PFSK-1 (cell line): ENCODE results near the gene ADTRP.

Experiments
- FOXP2 ChIP-seq: optimal IDR thresholded peaks from 2 replicates; pipeline ENCODE3; 2011; ENCODE audit warnings: borderline replicate concordance, control low read depth, inconsistent platforms; ENCODE audit not compliant: insufficient read depth; ENCODE audit errors: extremely low read length, extremely low read depth
- POLR2AphosphoS5 ChIP-seq: IDR thresholded peaks from 2 replicates; pipeline ENCODE4 v1.6.1; 2012; ENCODE audit warnings: low read depth, mild to moderate bottlenecking, control low read depth, low read length, moderate library complexity
- SIN3A ChIP-seq: IDR thresholded peaks from 2 replicates; pipeline ENCODE4 v1.6.1; 2012; ENCODE audit warnings: mild to moderate bottlenecking, low read length, moderate library complexity, borderline replicate concordance; ENCODE audit not compliant: insufficient read depth
- TAF1 ChIP-seq: IDR thresholded peaks from 2 replicates; pipeline ENCODE4 v1.6.1; 2012; ENCODE audit warnings: low read length, control low read depth, borderline replicate concordance; ENCODE audit not compliant: insufficient read depth
- TF ChIP-seq, protein P1 (sequence below), 2 experiments: IDR thresholded peaks; 2 replicates each; pipeline versions ENCODE4 v1.6.1 to v1.8.0; 2011 to 2012; ENCODE audit warnings: low read depth in 2 of 2, low read length in 2 of 2, control low read depth in 1 of 2, inconsistent platforms in 1 of 2, mild to moderate bottlenecking in 1 of 2, moderate library complexity in 1 of 2; ENCODE audit not compliant: insufficient read depth in 1 of 2

GRCh38 chr6:11761744-11762620 lies 16.6 kb downstream of the ADTRP start:
- TF ChIP-seq POLR2AphosphoS5 (no peak), SIN3A (no peak), FOXP2 (no peak), TAF1 (no peak)
- TF ChIP-seq, protein P1, sequence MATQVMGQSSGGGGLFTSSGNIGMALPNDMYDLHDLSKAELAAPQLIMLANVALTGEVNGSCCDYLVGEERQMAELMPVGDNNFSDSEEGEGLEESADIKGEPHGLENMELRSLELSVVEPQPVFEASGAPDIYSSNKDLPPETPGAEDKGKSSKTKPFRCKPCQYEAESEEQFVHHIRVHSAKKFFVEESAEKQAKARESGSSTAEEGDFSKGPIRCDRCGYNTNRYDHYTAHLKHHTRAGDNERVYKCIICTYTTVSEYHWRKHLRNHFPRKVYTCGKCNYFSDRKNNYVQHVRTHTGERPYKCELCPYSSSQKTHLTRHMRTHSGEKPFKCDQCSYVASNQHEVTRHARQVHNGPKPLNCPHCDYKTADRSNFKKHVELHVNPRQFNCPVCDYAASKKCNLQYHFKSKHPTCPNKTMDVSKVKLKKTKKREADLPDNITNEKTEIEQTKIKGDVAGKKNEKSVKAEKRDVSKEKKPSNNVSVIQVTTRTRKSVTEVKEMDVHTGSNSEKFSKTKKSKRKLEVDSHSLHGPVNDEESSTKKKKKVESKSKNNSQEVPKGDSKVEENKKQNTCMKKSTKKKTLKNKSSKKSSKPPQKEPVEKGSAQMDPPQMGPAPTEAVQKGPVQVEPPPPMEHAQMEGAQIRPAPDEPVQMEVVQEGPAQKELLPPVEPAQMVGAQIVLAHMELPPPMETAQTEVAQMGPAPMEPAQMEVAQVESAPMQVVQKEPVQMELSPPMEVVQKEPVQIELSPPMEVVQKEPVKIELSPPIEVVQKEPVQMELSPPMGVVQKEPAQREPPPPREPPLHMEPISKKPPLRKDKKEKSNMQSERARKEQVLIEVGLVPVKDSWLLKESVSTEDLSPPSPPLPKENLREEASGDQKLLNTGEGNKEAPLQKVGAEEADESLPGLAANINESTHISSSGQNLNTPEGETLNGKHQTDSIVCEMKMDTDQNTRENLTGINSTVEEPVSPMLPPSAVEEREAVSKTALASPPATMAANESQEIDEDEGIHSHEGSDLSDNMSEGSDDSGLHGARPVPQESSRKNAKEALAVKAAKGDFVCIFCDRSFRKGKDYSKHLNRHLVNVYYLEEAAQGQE (IDR thresholded peaks at IDR 0.05; ENCODE audit: insufficient read depth in 1 of 2, low read depth in 2 of 2, low read length in 2 of 2) = no peak
